Panc1 (cell line): ENCODE results near the gene TMEM201. TPM values are rescaled to one million over a fixed set of nuclear protein-coding genes. Genes with fewer than 3 reads are reported as not detected.

ENCODE experiments used
- ATAC-seq: fragments of 200-7000 bp; cut with Tn5 transposase; 2 replicates; pipeline ENCODE4 v1.9.1; 2020; ENCODE audit warnings: mild to moderate bottlenecking, moderate library complexity
- BruUV-seq: library from RNA; stranded (reverse); fragments of 400-500 nt; replicated peaks from 2 replicates; lab custom pipeline; 2021; lab: Mats Ljungman, UMichigan
- CTCF ChIA-PET: fragments of 300-600 bp; sonication (Branson Sonifier 250); formaldehyde crosslinking; loops from one replicate; lab custom pipeline; 2022; ENCODE audit warnings: antibody characterized with exemption; lab: Charles Lee
- POLR2A ChIA-PET: fragments of 300-600 bp; sonication (Branson Sonifier 250); formaldehyde crosslinking; loops from one replicate; lab custom pipeline; 2022; ENCODE audit warnings: antibody characterized with exemption; lab: Charles Lee
- DNase-seq: peaks from one replicate; pipeline ENCODE4 v3.0.0-alpha.2; 2010; ENCODE audit warnings: low read depth, low spot score
- H3K27ac ChIP-seq: 2 replicates; pipeline ENCODE4 v1.5.1; 2011; ENCODE audit warnings: mild to moderate bottlenecking, low read length, inconsistent platforms
- H3K27me3 ChIP-seq: fragments of 200-500 bp; sonication (Bioruptor generic); 2 replicates; pipeline ENCODE4 v1.6.0; 2014; ENCODE audit warnings: low read length, inconsistent platforms; ENCODE audit not compliant: control insufficient read depth, insufficient read depth
- H3K36me3 ChIP-seq: fragments of 200-500 bp; sonication (Bioruptor generic); 2 replicates; pipeline ENCODE4 v1.5.1; 2014; ENCODE audit warnings: inconsistent platforms, mild to moderate bottlenecking, low read length, moderate library complexity; ENCODE audit not compliant: control insufficient read depth, insufficient read depth
- H3K4me1 ChIP-seq: 2 replicates; pipeline ENCODE4 v1.5.1; 2011; ENCODE audit warnings: inconsistent platforms, mild to moderate bottlenecking, low read length, moderate library complexity; ENCODE audit not compliant: control insufficient read depth, insufficient read depth
- H3K4me3 ChIP-seq, 2 experiments: 2 replicates each; pipeline ENCODE4 v1.5.1; 2011 to 2012; ENCODE audit warnings: low read depth in 2 of 2, low read length in 2 of 2, mild to moderate bottlenecking in 2 of 2, inconsistent platforms in 1 of 2, moderate library complexity in 1 of 2
- H3K9me3 ChIP-seq: fragments of 200-500 bp; sonication (Bioruptor generic); 2 replicates; pipeline ENCODE4 v1.5.1; 2014; ENCODE audit warnings: low read depth, mild to moderate bottlenecking, inconsistent platforms, low read length, moderate library complexity; ENCODE audit not compliant: control insufficient read depth, insufficient read depth
- POLR2AphosphoS5 ChIP-seq: IDR thresholded peaks from 2 replicates; pipeline ENCODE4 v1.6.1; 2012; ENCODE audit warnings: mild to moderate bottlenecking, low read depth, low read length, moderate library complexity
- SIN3A ChIP-seq: IDR thresholded peaks from 2 replicates; pipeline ENCODE4 v1.6.1; 2012; ENCODE audit warnings: low read depth, mild to moderate bottlenecking, low read length, moderate library complexity, borderline replicate concordance; ENCODE audit not compliant: insufficient read depth
- TCF7L2 ChIP-seq: IDR thresholded peaks from 2 replicates; pipeline ENCODE4 v1.6.1; 2011; ENCODE audit warnings: mild to moderate bottlenecking, low read depth, low read length, inconsistent platforms
- in situ Hi-C: cut with HindIII; loops from 2 replicates; pipeline ENCODE4 v1.10.0; 2016; ENCODE audit warnings: low sequenced_read_pairs, low pct_unique_long_range_greater_than_20kb
- intact Hi-C: fragments of 100-400 bp; cut with micrococcal nuclease; formaldehyde crosslinking; loops from one replicate; pipeline ENCODE4 v1.10.0; 2022; ENCODE audit not compliant: unreplicated experiment
- total RNA-seq: library from RNA; stranded (reverse); gene quantifications from one replicate; pipeline ENCODE4 v1.2.1, GENCODE V29; 2021; ENCODE audit not compliant: unreplicated experiment
- TF ChIP-seq, protein P1 (sequence below), 2 experiments: IDR thresholded peaks; 2 replicates each; pipeline ENCODE4 v1.6.1; 2011 to 2012; ENCODE audit warnings: low read depth in 2 of 2, control low read depth in 1 of 2, low read length in 1 of 2, mild to moderate bottlenecking in 1 of 2, moderate library complexity in 1 of 2; ENCODE audit not compliant: insufficient read depth in 1 of 2
- TF ChIP-seq, protein P2 (sequence below): fragments of 450-650 bp; IDR thresholded peaks from 2 replicates; pipeline ENCODE4 v1.5.1; 2017; ENCODE audit warnings: mild to moderate bottlenecking

The TMEM201 gene
- total RNA-seq, 1 experiment from 2014 or later = 26.5 TPM

GRCh38 chr1:9591669-9592509 is 3.2 kb downstream of the TMEM201 start:
- no peaks in the 10 kb centered on the region for H3K36me3 ChIP-seq
- H3K4me3 ChIP-seq = no peak overlapping the region
- no peaks in the 10 kb centered on the region for H3K9me3 ChIP-seq
- no peak for ATAC-seq
- H3K27ac ChIP-seq = no peak overlapping the region
- in situ Hi-C loops (no loop called here), intact Hi-C loops (no loop called here)
- H3K4me1 ChIP-seq = peaks cover 5% of the 10 kb centered on the region; the same call in 1 of the 2 replicates
- TF ChIP-seq POLR2AphosphoS5 = no peak
- TF ChIP-seq, protein P1, sequence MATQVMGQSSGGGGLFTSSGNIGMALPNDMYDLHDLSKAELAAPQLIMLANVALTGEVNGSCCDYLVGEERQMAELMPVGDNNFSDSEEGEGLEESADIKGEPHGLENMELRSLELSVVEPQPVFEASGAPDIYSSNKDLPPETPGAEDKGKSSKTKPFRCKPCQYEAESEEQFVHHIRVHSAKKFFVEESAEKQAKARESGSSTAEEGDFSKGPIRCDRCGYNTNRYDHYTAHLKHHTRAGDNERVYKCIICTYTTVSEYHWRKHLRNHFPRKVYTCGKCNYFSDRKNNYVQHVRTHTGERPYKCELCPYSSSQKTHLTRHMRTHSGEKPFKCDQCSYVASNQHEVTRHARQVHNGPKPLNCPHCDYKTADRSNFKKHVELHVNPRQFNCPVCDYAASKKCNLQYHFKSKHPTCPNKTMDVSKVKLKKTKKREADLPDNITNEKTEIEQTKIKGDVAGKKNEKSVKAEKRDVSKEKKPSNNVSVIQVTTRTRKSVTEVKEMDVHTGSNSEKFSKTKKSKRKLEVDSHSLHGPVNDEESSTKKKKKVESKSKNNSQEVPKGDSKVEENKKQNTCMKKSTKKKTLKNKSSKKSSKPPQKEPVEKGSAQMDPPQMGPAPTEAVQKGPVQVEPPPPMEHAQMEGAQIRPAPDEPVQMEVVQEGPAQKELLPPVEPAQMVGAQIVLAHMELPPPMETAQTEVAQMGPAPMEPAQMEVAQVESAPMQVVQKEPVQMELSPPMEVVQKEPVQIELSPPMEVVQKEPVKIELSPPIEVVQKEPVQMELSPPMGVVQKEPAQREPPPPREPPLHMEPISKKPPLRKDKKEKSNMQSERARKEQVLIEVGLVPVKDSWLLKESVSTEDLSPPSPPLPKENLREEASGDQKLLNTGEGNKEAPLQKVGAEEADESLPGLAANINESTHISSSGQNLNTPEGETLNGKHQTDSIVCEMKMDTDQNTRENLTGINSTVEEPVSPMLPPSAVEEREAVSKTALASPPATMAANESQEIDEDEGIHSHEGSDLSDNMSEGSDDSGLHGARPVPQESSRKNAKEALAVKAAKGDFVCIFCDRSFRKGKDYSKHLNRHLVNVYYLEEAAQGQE (IDR thresholded peaks at IDR 0.05; ENCODE audit: insufficient read depth in 1 of 2, low read depth in 2 of 2, low read length in 1 of 2) = no peak
- TF ChIP-seq SIN3A = no peak
- no peak for TF ChIP-seq TCF7L2
- ChIA-PET POLR2A (interaction anchor here (0.8 kb wide), 1 partner anchor 22 kb away, joined by 3 read pairs; no protein-coding TSS in a partner anchor), CTCF (interaction anchor here (0.6 kb wide), 1 partner anchor 32 kb away, joined by 6 read pairs; no protein-coding TSS in a partner anchor)
- no TSS peak for BruUV-seq
- DNase-seq = no peak
- no peaks in the 10 kb centered on the region for H3K27me3 ChIP-seq

- in situ Hi-C loops (no loop called here), intact Hi-C loops (no loop called here)
- CTCF ChIA-PET = no interaction called here
- Histone ChIP-seq H3K36me3 (no peaks in the 10 kb centered on the region), H3K4me1 (peaks cover 5% of the 10 kb centered on the region; the same call in 1 of the 2 replicates), H3K27ac (no peak overlapping the region), H3K9me3 (no peaks in the 10 kb centered on the region), H3K27me3 (no peaks in the 10 kb centered on the region), H3K4me3 (no peak overlapping the region)
- TF ChIP-seq SIN3A = no peak
- TF ChIP-seq, protein P1 (IDR thresholded peaks at IDR 0.05; ENCODE audit: insufficient read depth in 1 of 2, low read depth in 2 of 2, low read length in 1 of 2) = no peak
- TF ChIP-seq, protein P2, sequence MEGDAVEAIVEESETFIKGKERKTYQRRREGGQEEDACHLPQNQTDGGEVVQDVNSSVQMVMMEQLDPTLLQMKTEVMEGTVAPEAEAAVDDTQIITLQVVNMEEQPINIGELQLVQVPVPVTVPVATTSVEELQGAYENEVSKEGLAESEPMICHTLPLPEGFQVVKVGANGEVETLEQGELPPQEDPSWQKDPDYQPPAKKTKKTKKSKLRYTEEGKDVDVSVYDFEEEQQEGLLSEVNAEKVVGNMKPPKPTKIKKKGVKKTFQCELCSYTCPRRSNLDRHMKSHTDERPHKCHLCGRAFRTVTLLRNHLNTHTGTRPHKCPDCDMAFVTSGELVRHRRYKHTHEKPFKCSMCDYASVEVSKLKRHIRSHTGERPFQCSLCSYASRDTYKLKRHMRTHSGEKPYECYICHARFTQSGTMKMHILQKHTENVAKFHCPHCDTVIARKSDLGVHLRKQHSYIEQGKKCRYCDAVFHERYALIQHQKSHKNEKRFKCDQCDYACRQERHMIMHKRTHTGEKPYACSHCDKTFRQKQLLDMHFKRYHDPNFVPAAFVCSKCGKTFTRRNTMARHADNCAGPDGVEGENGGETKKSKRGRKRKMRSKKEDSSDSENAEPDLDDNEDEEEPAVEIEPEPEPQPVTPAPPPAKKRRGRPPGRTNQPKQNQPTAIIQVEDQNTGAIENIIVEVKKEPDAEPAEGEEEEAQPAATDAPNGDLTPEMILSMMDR = no peak
- no peak for TF ChIP-seq TCF7L2
- no peak for TF ChIP-seq POLR2AphosphoS5
- ATAC-seq = no peak
- POLR2A ChIA-PET = interaction anchor here (0.8 kb wide), 1 partner anchor 21 kb away, joined by 3 read pairs; no protein-coding TSS in a partner anchor
- DNase-seq = no peak
- no TSS peak for BruUV-seq
Observed at GRCh38 chr1:9592510-9593075, 3.9 kb downstream of the TMEM201 start.
